Measurements from ENCODE around the gene OR8B2.

The OR8B2 gene

DNA sequence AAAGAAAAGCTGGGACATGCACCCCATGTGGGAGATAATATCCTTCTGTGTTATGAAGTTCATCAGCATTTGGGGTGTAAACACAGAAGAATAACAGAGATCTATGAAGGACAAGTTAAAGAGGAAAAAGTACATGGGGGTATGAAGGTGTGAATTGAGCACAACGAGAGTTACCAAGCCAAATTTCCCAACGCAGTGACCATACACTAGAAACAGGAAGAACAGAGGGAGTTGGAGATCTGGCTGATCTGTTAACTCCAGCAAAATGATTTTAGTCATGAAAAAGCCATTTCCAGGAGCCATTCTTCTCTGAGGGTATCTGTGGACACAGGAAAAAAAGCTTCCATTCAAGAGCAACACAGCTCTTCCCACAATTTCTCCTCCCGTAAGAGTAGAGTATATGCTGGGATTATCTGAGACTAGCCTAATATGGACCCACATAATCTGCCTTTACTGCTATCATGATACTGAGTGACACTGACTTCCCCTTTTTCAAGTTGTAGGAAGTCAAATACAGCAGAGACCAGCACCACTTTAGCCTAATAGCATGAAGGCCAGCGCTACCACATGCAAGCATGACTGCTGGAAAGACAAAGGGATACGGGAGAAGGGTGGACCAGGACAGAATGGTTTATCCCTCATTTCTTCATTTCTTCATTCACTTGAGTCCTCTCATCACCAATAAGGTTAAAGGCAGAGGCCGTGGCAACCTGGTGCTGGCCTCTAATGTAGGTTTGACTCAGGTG lies 44.7 kb downstream of the OR8B2 start:
- no peak for DNase-seq (ENCODE audit: low read depth, low spot score)
- no peak overlapping the region for H3K4me3 ChIP-seq (ENCODE audit: low read length)

All from Jurkat, Clone E6-1 (cell line).